Measurements from ENCODE around the gene ARHGAP4.

The ARHGAP4 gene

GRCh38 chrX:153926552-153926857 is 441 bp upstream of the ARHGAP4 start:
- DNase-seq (ENCODE audit: extremely low read depth, low read depth): no peak
- TF ChIP-seq, protein P1, sequence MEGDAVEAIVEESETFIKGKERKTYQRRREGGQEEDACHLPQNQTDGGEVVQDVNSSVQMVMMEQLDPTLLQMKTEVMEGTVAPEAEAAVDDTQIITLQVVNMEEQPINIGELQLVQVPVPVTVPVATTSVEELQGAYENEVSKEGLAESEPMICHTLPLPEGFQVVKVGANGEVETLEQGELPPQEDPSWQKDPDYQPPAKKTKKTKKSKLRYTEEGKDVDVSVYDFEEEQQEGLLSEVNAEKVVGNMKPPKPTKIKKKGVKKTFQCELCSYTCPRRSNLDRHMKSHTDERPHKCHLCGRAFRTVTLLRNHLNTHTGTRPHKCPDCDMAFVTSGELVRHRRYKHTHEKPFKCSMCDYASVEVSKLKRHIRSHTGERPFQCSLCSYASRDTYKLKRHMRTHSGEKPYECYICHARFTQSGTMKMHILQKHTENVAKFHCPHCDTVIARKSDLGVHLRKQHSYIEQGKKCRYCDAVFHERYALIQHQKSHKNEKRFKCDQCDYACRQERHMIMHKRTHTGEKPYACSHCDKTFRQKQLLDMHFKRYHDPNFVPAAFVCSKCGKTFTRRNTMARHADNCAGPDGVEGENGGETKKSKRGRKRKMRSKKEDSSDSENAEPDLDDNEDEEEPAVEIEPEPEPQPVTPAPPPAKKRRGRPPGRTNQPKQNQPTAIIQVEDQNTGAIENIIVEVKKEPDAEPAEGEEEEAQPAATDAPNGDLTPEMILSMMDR (IDR thresholded peaks at IDR 0.05; ENCODE audit: low read depth, low read length): no peak

GRCh38 chrX:153925387-153925738 is 701 bp downstream of the ARHGAP4 start:
- TF ChIP-seq, protein P1 (IDR thresholded peaks at IDR 0.05; ENCODE audit: low read depth, low read length): no peak
- no peak for DNase-seq (ENCODE audit: extremely low read depth, low read depth)

- TF ChIP-seq, protein P1 (IDR thresholded peaks at IDR 0.05; ENCODE audit: low read depth, low read length): no peak
- no peak for DNase-seq (ENCODE audit: extremely low read depth, low read depth)
Observed at GRCh38 chrX:153924149-153924861, 1.8 kb downstream of the ARHGAP4 start.

GRCh38 chrX:153922932-153923857 is 2.9 kb downstream of the ARHGAP4 start:
- peak; percentile 8 for DNase-seq (ENCODE audit: extremely low read depth, low read depth)
- TF ChIP-seq, protein P1 (IDR thresholded peaks at IDR 0.05; ENCODE audit: low read depth, low read length): peak; percentile 59

DNA sequence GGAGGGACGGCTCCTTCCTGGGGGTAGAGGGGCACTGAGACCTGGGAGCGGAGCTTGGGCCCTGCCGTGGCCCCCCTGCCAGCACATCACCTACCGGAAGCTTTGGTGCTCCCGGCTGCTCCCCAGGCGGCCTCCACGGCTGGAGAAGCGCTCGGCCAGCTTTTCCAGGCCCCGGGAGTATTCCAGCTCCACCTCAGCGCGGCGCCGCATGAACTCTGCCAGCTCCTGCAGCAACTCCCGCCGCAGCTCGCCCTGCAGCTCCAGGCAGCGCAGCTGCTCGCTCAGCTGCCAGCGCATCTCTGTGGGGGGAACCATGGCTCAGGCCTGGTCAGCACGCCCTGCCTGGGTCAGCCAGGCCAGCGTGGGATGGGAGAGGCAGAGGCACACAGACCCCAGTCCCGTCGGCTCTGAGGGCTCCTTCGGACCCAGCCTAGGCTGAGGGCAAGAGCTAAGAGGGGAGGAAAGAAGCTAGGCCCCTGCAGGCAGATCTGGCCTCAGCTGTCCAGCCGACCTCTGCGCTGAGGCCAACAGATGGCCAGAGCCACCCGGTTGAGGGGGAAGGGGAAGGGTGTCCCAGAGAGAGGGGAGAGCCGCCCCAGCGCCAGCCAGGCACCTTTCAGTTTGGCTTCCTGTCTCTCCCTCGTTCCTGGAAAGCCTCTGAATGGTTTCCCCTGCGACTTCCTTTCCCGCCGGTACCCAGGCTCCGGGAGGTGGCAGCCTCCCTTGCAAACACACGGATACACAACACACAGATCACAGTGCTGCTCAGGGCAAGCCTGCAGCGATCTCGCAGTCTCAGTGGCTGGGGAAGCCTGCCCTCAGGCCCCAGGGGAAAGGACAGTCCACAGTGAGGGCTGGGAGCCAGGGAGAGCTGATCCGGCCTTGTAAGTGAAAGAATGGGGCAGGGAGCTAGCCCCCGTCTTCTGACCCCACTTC is 4.3 kb downstream of the ARHGAP4 start:
- TF ChIP-seq, protein P1 (IDR thresholded peaks at IDR 0.05; ENCODE audit: low read depth, low read length): no peak
- no peak for DNase-seq (ENCODE audit: extremely low read depth, low read depth)

DNA sequence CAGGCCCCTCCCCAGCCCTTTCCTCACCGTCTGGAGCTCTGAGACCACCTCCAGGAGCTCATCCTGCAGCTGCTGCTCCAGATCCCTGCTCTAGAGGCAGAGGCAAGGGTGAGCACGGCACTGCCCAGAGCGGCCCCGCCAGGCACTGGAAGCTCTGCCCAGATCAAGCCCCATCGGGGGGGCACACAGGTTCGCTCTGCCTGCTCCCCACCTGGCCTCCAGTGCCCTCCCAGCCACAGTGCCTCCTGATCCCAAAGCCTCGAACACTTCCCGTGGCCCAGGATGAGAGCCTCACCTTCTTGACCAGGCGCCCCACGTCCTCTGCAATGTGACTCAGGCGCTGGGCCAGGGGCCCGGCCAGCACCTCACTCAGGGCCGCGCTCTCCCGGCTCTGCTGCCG is 5.0 kb downstream of the ARHGAP4 start:
- DNase-seq (ENCODE audit: extremely low read depth, low read depth): no peak
- TF ChIP-seq, protein P1 (IDR thresholded peaks at IDR 0.05; ENCODE audit: low read depth, low read length): no peak

Measured in AG09319 (cell line).